Brain microvascular endothelial cell (primary cell): ENCODE measurements around the gene MAD1L1.

Source experiments
- DNase-seq: peaks from one replicate; pipeline ENCODE4 v3.0.0-alpha.2; 2020
- H3K27ac ChIP-seq: fragments of 250-450 bp; sonication (Bioruptor Pico); 2 replicates; pipeline ENCODE4 v1.5.1; 2020; ENCODE audit warnings: mild to moderate bottlenecking, moderate library complexity
- H3K27me3 ChIP-seq: fragments of 250-450 bp; sonication (Bioruptor Pico); replicated peaks from 2 replicates; pipeline ENCODE4 v1.5.1; 2020; ENCODE audit warnings: mild to moderate bottlenecking
- H3K36me3 ChIP-seq: fragments of 250-450 bp; sonication (Bioruptor Pico); replicated peaks from 2 replicates; pipeline ENCODE4 v1.5.1; 2020; ENCODE audit warnings: mild to moderate bottlenecking
- H3K4me3 ChIP-seq: 2 replicates; pipeline ENCODE4 v1.5.1; 2011; ENCODE audit warnings: low read depth, mild to moderate bottlenecking, control low read depth, low read length, moderate library complexity
- CTCF ChIP-seq: IDR thresholded peaks from 2 replicates; pipeline ENCODE4 v1.5.1; 2011; ENCODE audit warnings: low read depth, mild to moderate bottlenecking, moderate library complexity, low read length, control low read depth, inconsistent platforms; ENCODE audit errors: missing control alignments
- in situ Hi-C: cut with HindIII; loops from 2 replicates; pipeline ENCODE4 v1.10.0; 2017; ENCODE audit warnings: low sequenced_read_pairs, low pct_ligation_motif_present

Gene MAD1L1

GRCh38 chr7:1916601-1916970 is 316.2 kb downstream of the MAD1L1 start:
- Histone ChIP-seq H3K36me3 (no peaks in the 10 kb centered on the region), H3K27ac (no peak overlapping the region), H3K4me3 (no peak overlapping the region), H3K27me3 (no peaks in the 10 kb centered on the region)
- in situ Hi-C loops, result no loop called here
- DNase-seq, result no peak
- TF ChIP-seq CTCF, result no peak

DNA sequence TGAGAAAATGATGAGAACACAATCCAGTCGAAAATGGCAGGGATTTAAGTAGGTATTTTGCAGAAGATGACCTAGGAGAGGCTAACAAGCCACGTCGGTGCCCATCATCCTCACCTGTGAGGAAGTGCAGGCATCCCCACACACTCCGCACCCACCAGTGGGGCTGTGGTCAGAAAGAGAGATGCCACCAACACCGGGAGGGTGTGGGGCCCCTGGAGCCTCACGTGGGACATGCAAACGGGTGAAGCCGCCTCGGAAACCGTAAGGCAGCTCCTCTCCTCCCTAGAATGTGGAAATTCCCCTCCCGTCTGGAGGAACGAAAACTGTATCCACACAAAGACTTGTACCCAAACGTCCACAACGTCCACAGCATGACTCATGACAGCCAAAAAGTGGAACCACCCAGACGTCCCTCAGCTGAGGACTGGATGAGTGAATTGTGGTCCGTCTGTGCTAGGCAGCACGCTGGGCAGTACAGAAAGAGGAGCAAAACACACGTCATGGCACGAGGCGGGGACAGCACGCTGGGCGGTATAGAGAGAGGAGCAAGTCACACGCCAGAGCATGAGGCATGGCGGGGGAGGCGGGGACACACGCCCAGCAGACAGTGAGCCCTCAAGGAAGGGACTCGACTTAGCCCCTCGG is 316.7 kb downstream of the MAD1L1 start:
- H3K36me3 ChIP-seq, result no peaks in the 10 kb centered on the region
- H3K27me3 ChIP-seq, result no peaks in the 10 kb centered on the region
- no peak for DNase-seq
- TF ChIP-seq CTCF, result no peak
- no peak overlapping the region for H3K4me3 ChIP-seq
- in situ Hi-C loops, result no loop called here
- H3K27ac ChIP-seq, result no peak overlapping the region

DNA sequence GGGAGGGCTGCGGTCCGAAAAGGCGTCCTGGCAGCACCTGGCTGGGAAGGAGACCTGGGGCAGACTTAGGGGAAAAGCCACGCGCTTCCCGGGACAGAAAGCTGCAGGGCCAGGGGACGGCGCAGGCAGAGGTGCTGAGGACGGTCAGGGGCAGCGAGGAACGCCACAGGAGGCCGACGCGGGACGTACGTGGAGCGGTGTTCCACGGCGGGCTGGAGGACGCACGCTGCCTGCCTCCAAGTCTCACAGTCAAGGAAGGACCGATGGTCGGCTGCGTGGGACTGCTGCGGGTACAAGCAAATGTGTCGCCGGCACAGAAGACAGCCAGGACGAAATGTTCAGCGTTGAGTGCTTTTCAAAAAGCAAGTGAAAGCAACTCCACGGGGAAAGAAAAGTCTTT is 317.4 kb downstream of the MAD1L1 start:
- H3K4me3 ChIP-seq, result no peak overlapping the region
- TF ChIP-seq CTCF, result no peak
- no peak overlapping the region for H3K27ac ChIP-seq
- in situ Hi-C loops, result no loop called here
- no peaks in the 10 kb centered on the region for H3K27me3 ChIP-seq
- no peaks in the 10 kb centered on the region for H3K36me3 ChIP-seq
- no peak for DNase-seq

- no peak for TF ChIP-seq CTCF
- no peaks in the 10 kb centered on the region for H3K36me3 ChIP-seq
Measured at GRCh38 chr7:1914743-1915142, 318.0 kb downstream of the MAD1L1 start.

DNA sequence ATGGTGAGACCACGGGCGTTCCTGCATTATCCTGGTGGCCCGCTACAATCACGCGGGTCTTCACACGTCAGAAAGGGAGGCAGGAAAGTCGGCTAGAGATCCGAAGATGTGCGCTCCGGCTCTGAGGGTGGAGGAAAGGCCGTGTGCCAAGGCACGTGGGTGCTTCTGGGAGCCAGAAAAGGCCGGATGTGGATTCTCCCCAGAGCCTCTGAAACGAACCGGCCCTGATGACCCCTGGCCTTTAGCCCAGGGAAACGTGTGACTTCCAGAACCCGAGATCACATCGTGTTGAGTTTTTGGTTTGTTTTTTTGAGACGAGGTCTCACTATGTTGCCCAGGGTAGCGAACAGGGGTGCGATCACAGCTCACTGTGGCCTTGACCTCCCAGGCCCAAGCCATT is 318.4 kb downstream of the MAD1L1 start:
- H3K27ac ChIP-seq, result no peak overlapping the region
- in situ Hi-C loops, result no loop called here
- TF ChIP-seq CTCF, result no peak
- no peaks in the 10 kb centered on the region for H3K36me3 ChIP-seq
- H3K4me3 ChIP-seq, result no peak overlapping the region
- no peaks in the 10 kb centered on the region for H3K27me3 ChIP-seq
- no peak for DNase-seq

More at GRCh38 chr7:1914743-1915142, 318.0 kb downstream of the MAD1L1 start:
- Histone ChIP-seq H3K4me3 (no peak overlapping the region), H3K27ac (no peak overlapping the region), H3K27me3 (no peaks in the 10 kb centered on the region)
- DNase-seq, result no peak
- in situ Hi-C loops, result no loop called here

GRCh38 chr7:1913466-1914282 is 319.1 kb downstream of the MAD1L1 start:
- no peaks in the 10 kb centered on the region for H3K36me3 ChIP-seq
- no peak for DNase-seq
- no peak overlapping the region for H3K4me3 ChIP-seq
- no peaks in the 10 kb centered on the region for H3K27me3 ChIP-seq
- TF ChIP-seq CTCF, result no peak
- H3K27ac ChIP-seq, result peak overlapping the region; percentile 84
- in situ Hi-C loops, result no loop called here
